Kidney (tissue), 14 donors: ENCODE results near the gene SMG1. TPM values are rescaled to one million over a fixed set of nuclear protein-coding genes. Genes with fewer than 3 reads are reported as not detected.

Source experiments
- DNase-seq, 5 donors: peaks; one replicate each; pipeline ENCODE4 v3.0.0-alpha.2; 2013 to 2020
- FAIRE-seq: peaks from 2 replicates; lab custom pipeline; 2012; peaks lifted over from hg19 to GRCh38; lab: Jason Lieb, UNC
- H3K27ac ChIP-seq, 2 donors: one replicate each; pipeline ENCODE4 v1.7.0; 2013; ENCODE audit warnings: low read depth in 2 of 2, low read length in 2 of 2, inconsistent platforms in 1 of 2
- H3K27me3 ChIP-seq: one replicate; pipeline ENCODE4 v1.7.1; 2013; ENCODE audit warnings: low read length, inconsistent platforms; ENCODE audit not compliant: control insufficient read depth, insufficient read depth
- H3K36me3 ChIP-seq, 3 donors: one replicate each; pipeline versions ENCODE4 v1.7.0 to v1.7.1; 2013; ENCODE audit warnings: low read length in 3 of 3, control low read depth in 1 of 3, inconsistent platforms in 1 of 3; ENCODE audit not compliant: insufficient read depth in 3 of 3, control insufficient read depth in 2 of 3
- H3K4me1 ChIP-seq, 3 donors: one replicate each; pipeline versions ENCODE4 v1.7.0 to v1.7.1; 2013; ENCODE audit warnings: low read length in 3 of 3, inconsistent platforms in 1 of 3, low read depth in 1 of 3; ENCODE audit not compliant: control insufficient read depth in 2 of 3, insufficient read depth in 2 of 3
- H3K4me3 ChIP-seq, 3 donors: one replicate each; pipeline versions ENCODE4 v1.7.0 to v1.8.1; 2013; ENCODE audit warnings: low read length in 3 of 3, control low read depth in 1 of 3, inconsistent platforms in 1 of 3
- H3K9ac ChIP-seq, 3 donors: one replicate each; pipeline versions ENCODE4 v1.7.0 to v1.7.1; 2013; ENCODE audit warnings: low read length in 3 of 3, control low read depth in 1 of 3, inconsistent platforms in 1 of 3
- H3K9me3 ChIP-seq, 3 donors: one replicate each; pipeline versions ENCODE4 v1.7.0 to v1.7.1; 2013; ENCODE audit warnings: low read length in 3 of 3, control low read depth in 1 of 3, inconsistent platforms in 1 of 3; ENCODE audit not compliant: control insufficient read depth in 2 of 3, insufficient read depth in 1 of 3
- intact Hi-C: fragments of 100-400 bp; cut with DNase I; formaldehyde crosslinking; loops from one replicate; pipeline ENCODE4 v1.11.1; 2022
- polyA plus RNA-seq: library from polyadenylated mRNA; stranded (reverse); fragments of 350-450 nt; fragmentation: Illumina TruSeq; extraction: RNeasy Lipid Tissue Mini Kit (QIAGEN cat#74804); gene quantifications from one replicate; pipeline ENCODE4 v1.2.3, GENCODE V29; 2014; ENCODE audit warnings: low read depth, low replicate concordance; ENCODE audit not compliant: insufficient read depth
- total RNA-seq: library from RNA; stranded (reverse); fragmentation: NEBNext Ultra II Directional; extraction: Animal tissue kit (Norgen Biotek cat#: 25700); gene quantifications from one replicate; pipeline ENCODE4 v1.2.1, GENCODE V29; 2021
- TF ChIP-seq, protein P1 (sequence below): IDR thresholded peaks from 3 replicates; pipeline ENCODE4 v1.5.1; 2012; ENCODE audit warnings: mild to moderate bottlenecking, moderate library complexity, borderline replicate concordance; ENCODE audit not compliant: insufficient read depth; ENCODE audit errors: extremely low read depth
- donor health status: control.
- donor health status: control.
- donor health status: control.
- donor health status: control.
- donor health status: control.
- donor health status: DM: yes; HTN: yes; CAD: no.
- donor health status: Normal renal cell carcinoma (clear cell type).

The SMG1 gene
- total and polyA plus RNA-seq, 2 donors from 2014 or later = 4.9 to 94.4 TPM

DNA sequence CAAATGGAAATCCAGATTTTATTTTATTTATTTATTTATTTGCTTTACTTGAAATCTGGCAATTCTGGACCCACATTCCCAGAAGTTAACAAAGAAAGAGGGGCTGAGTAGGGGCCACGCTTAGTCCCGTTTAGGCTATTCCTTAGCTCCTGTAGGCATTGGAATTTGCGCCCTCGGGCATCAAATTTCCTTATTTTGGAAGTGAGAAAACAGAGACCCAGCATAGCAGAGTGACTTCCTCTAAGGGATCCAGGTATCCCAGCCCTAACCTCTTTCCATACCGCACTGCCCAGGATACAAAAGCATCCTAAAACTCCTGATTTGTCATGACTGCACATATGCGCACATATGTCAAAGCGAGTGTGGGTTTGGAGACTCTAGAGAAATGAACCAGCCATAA is 19.0 kb upstream of the SMG1 start:
- Histone ChIP-seq H3K9ac (no peak overlapping the region), H3K4me1 (no peaks in the 10 kb centered on the region), H3K27ac (no peak overlapping the region), H3K4me3 (no peak overlapping the region), H3K9me3 (no peaks in the 10 kb centered on the region), H3K27me3 (no peaks in the 10 kb centered on the region), H3K36me3 (no peaks in the 10 kb centered on the region)
- FAIRE-seq (no peak), DNase-seq (no peak)
- TF ChIP-seq, protein P1, sequence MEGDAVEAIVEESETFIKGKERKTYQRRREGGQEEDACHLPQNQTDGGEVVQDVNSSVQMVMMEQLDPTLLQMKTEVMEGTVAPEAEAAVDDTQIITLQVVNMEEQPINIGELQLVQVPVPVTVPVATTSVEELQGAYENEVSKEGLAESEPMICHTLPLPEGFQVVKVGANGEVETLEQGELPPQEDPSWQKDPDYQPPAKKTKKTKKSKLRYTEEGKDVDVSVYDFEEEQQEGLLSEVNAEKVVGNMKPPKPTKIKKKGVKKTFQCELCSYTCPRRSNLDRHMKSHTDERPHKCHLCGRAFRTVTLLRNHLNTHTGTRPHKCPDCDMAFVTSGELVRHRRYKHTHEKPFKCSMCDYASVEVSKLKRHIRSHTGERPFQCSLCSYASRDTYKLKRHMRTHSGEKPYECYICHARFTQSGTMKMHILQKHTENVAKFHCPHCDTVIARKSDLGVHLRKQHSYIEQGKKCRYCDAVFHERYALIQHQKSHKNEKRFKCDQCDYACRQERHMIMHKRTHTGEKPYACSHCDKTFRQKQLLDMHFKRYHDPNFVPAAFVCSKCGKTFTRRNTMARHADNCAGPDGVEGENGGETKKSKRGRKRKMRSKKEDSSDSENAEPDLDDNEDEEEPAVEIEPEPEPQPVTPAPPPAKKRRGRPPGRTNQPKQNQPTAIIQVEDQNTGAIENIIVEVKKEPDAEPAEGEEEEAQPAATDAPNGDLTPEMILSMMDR = no peak
- intact Hi-C loops = no loop called here

DNA sequence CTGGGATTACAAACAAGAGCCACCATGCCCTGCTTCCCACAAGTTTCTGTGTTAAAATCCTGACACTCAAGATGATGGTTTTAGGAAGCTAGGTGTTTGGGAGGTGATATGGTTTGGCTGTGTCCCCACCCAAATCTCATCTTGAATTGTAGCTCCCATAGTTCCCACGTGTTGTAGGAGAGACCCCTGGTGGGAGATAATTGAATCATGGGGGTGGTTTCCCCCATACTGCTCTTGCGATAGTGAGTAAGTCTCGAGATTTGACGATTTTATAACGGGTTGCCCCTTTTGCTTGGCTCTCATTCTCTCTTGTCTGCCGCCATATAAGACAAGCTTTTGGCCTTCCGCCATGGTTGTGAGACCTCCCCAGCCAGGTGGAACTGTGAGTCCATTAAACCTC is 17.2 kb upstream of the SMG1 start:
- TF ChIP-seq, protein P1 = no peak
- Histone ChIP-seq H3K27ac (no peak overlapping the region), H3K9ac (no peak overlapping the region), H3K36me3 (no peaks in the 10 kb centered on the region), H3K9me3 (no peaks in the 10 kb centered on the region), H3K4me3 (no peak overlapping the region), H3K4me1 (no peaks in the 10 kb centered on the region), H3K27me3 (no peaks in the 10 kb centered on the region)
- FAIRE-seq (no peak), DNase-seq (no peak)
- intact Hi-C loops = no loop called here

DNA sequence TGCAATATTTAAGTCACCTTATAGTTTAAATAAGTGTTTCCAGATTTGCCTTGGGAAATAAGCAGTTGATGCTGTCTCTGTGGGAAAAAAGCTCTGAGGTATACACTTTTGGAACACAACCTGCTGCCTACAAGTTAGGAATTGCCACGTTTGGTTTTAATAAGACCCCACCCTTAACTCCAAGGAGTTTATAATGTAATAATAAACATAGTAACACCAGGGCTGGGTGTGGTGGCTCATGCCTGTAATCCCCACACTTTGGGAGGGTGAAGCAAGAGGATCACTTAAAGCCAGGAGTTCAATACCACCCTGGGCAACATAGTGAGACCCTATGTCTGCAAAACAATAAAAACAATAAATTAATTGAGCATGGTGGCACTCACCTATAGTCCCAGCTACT is 15.9 kb upstream of the SMG1 start:
- no peak overlapping the region for H3K27ac ChIP-seq
- DNase-seq (no peak), FAIRE-seq (no peak)
- H3K4me1 ChIP-seq = no peaks in the 10 kb centered on the region
- H3K9me3 ChIP-seq = no peaks in the 10 kb centered on the region
- no peak overlapping the region for H3K4me3 ChIP-seq
- no peaks in the 10 kb centered on the region for H3K36me3 ChIP-seq
- H3K9ac ChIP-seq = no peak overlapping the region
- no peaks in the 10 kb centered on the region for H3K27me3 ChIP-seq
- TF ChIP-seq, protein P1 = no peak
- intact Hi-C loops = no loop called here

DNA sequence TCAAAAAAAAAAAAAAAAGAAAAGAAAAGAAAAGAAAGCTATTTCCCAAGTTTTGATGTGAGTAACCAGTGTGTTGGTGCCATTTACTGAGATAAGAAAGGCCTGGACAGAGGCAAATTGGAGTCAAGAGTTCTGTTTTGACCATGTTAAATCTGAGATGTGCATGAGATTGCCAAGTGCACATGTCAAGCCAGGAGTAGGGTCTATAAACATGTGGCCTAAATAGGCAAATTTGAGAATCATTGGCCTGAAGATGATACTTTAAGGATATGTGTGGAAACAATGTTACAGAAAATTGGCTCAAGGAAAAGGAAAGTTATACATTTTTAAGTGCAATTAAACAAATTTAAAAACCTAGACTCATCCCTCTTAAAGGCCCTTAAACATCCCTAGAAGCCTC is 15.3 kb upstream of the SMG1 start:
- H3K4me3 ChIP-seq = no peak overlapping the region
- no peak overlapping the region for H3K9ac ChIP-seq

More for the DNA sequence above, 15.3 kb upstream of the SMG1 start:
- no peak overlapping the region for H3K27ac ChIP-seq
- H3K4me1 ChIP-seq = no peaks in the 10 kb centered on the region
- no peaks in the 10 kb centered on the region for H3K36me3 ChIP-seq
- FAIRE-seq (no peak), DNase-seq (no peak)
- TF ChIP-seq, protein P1 = no peak
- intact Hi-C loops = no loop called here
- H3K27me3 ChIP-seq = no peaks in the 10 kb centered on the region
- H3K9me3 ChIP-seq = no peaks in the 10 kb centered on the region
